SK-N-SH treated with all-trans-retinoic acid at 6 μM for 48 hours (cell line): ENCODE results near the gene ATRNL1.
A peak's percentile ranks its signal among the peaks of the same experiment; 100 is the strongest.

ENCODE experiments used
- ATAC-seq: fragments of 200-7000 bp; cut with Tn5 transposase; 3 replicates; pipeline ENCODE4 v1.9.1; 2020; ENCODE audit warnings: mild to moderate bottlenecking, moderate library complexity
- ARNTL ChIP-seq: fragments of 450-650 bp; formaldehyde crosslinking; IDR thresholded peaks from 2 replicates; pipeline ENCODE4 v1.5.0; 2020; ENCODE audit warnings: low read depth, mild to moderate bottlenecking, moderate library complexity, borderline replicate concordance
- BACH2 ChIP-seq: fragments of 250-450 bp; sonication (Bioruptor Pico); IDR thresholded peaks from 2 replicates; pipeline ENCODE4 v1.9.0; 2021; ENCODE audit warnings: mild to moderate bottlenecking, borderline replicate concordance
- CREB5 ChIP-seq: fragments of 250-450 bp; sonication (Bioruptor Pico); IDR thresholded peaks from 2 replicates; pipeline ENCODE4 v1.5.1; 2020; ENCODE audit warnings: low read depth, mild to moderate bottlenecking, moderate library complexity
- CSDC2 ChIP-seq: fragments of 250-450 bp; sonication (Bioruptor Pico); IDR thresholded peaks from 2 replicates; pipeline ENCODE4 v1.5.0; 2020; ENCODE audit warnings: mild to moderate bottlenecking, moderate library complexity
- ESRRG ChIP-seq: fragments of 250-450 bp; sonication (Bioruptor Pico); IDR thresholded peaks from 2 replicates; pipeline ENCODE4 v1.6.1; 2021; ENCODE audit warnings: mild to moderate bottlenecking
- GLIS3 ChIP-seq: fragments of 250-450 bp; sonication (Bioruptor Pico); IDR thresholded peaks from 2 replicates; pipeline ENCODE4 v1.5.0; 2020; ENCODE audit warnings: mild to moderate bottlenecking, moderate library complexity
- ISL1 ChIP-seq: fragments of 250-450 bp; sonication (Bioruptor Pico); IDR thresholded peaks from 2 replicates; pipeline ENCODE4 v2.1.2; 2022; ENCODE audit warnings: mild to moderate bottlenecking, moderate library complexity
- OSR1 ChIP-seq: fragments of 250-450 bp; sonication (Bioruptor Pico); IDR thresholded peaks from 2 replicates; pipeline ENCODE4 v1.8.0; 2022; ENCODE audit warnings: moderate library complexity, mild to moderate bottlenecking, inconsistent platforms
- POU6F1 ChIP-seq: fragments of 250-450 bp; sonication (Bioruptor Pico); IDR thresholded peaks from 2 replicates; pipeline ENCODE4 v1.8.0; 2021; ENCODE audit warnings: low read depth, mild to moderate bottlenecking, moderate library complexity, borderline replicate concordance
- PPARA ChIP-seq: fragments of 250-450 bp; sonication (Bioruptor Pico); IDR thresholded peaks from 2 replicates; pipeline ENCODE4 v1.5.0; 2020; ENCODE audit warnings: mild to moderate bottlenecking, borderline replicate concordance
- RARB ChIP-seq: fragments of 250-450 bp; sonication (Bioruptor Pico); IDR thresholded peaks from 2 replicates; pipeline ENCODE4 v1.8.0; 2021; ENCODE audit warnings: mild to moderate bottlenecking, moderate library complexity
- SNAI2 ChIP-seq: fragments of 250-450 bp; sonication (Bioruptor Pico); IDR thresholded peaks from 2 replicates; pipeline ENCODE4 v1.5.0; 2020; ENCODE audit warnings: mild to moderate bottlenecking, moderate library complexity
- TCF4 ChIP-seq: fragments of 250-450 bp; sonication (Bioruptor Pico); IDR thresholded peaks from 2 replicates; pipeline ENCODE4 v1.8.0; 2021; ENCODE audit warnings: mild to moderate bottlenecking, moderate library complexity, borderline replicate concordance
- TOX ChIP-seq: fragments of 250-450 bp; sonication (Bioruptor Pico); IDR thresholded peaks from 2 replicates; pipeline ENCODE4 v1.8.0; 2021; ENCODE audit warnings: mild to moderate bottlenecking, moderate library complexity, borderline replicate concordance
- TSHZ2 ChIP-seq: fragments of 250-450 bp; sonication (Bioruptor Pico); IDR thresholded peaks from 2 replicates; pipeline ENCODE4 v1.5.0; 2020; ENCODE audit warnings: mild to moderate bottlenecking, moderate library complexity
- ZFP3 ChIP-seq: fragments of 250-450 bp; sonication (Bioruptor Pico); IDR thresholded peaks from 2 replicates; pipeline ENCODE4 v1.5.0; 2020; ENCODE audit warnings: mild to moderate bottlenecking, moderate library complexity
- ZFP30 ChIP-seq: fragments of 450-650 bp; formaldehyde crosslinking; IDR thresholded peaks from 2 replicates; pipeline ENCODE4 v1.5.0; 2022; ENCODE audit warnings: mild to moderate bottlenecking, moderate library complexity
- ZNF565 ChIP-seq: fragments of 450-650 bp; formaldehyde crosslinking; conservative IDR thresholded peaks from 2 replicates; pipeline ENCODE4 v1.5.0; 2020; ENCODE audit warnings: low read depth, mild to moderate bottlenecking, moderate library complexity
- ZNF70 ChIP-seq: fragments of 450-650 bp; formaldehyde crosslinking; IDR thresholded peaks from 2 replicates; pipeline ENCODE4 v1.5.0; 2020; ENCODE audit warnings: mild to moderate bottlenecking, moderate library complexity
- ZNF8 ChIP-seq: fragments of 450-650 bp; formaldehyde crosslinking; IDR thresholded peaks from 2 replicates; pipeline ENCODE4 v1.5.0; 2020; ENCODE audit warnings: mild to moderate bottlenecking, moderate library complexity
- TF ChIP-seq, protein P1 (sequence below): fragments of 250-450 bp; sonication (Bioruptor Pico); IDR thresholded peaks from 2 replicates; pipeline ENCODE4 v1.8.0; 2020; ENCODE audit warnings: mild to moderate bottlenecking, moderate library complexity, borderline replicate concordance

Gene ATRNL1

GRCh38 chr10:115939101-115939854 is 846.1 kb downstream of the ATRNL1 start (continued):
- TF ChIP-seq TSHZ2 (no peak), ESRRG (CRISPR knock-in tag) (no peak), ISL1 (CRISPR knock-in tag) (peak; percentile 86), BACH2 (CRISPR knock-in tag) (no peak), RARB (CRISPR knock-in tag) (no peak), OSR1 (CRISPR knock-in tag) (no peak), ZFP3 (CRISPR knock-in tag) (0 out of 2 replicates have a peak, but pooled peaks have one; percentile 32)

DNA sequence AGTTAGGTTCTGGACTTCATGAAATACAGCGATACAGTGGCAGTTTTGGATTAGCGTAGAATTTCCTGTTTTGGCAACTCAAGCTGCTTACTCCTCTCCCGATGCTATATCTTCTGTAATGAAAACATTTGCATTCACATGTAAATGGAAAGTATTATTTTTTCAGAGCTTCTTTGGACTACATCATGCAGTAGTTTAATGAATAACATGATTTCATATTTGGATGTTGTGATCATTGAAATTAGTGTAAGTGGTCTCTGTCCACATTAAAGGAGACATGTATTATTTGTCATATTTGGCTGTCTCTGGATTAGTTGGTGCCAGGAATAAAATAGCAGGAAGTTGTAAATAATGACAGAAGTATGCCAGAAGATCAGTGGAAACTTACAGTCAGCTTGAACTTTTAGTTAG is 848.2 kb downstream of the ATRNL1 start:
- ATAC-seq = peak; percentile 32
- TF ChIP-seq TSHZ2 = no peak
- TF ChIP-seq ISL1 (CRISPR knock-in tag) = peak; percentile 66
- TF ChIP-seq ZFP3 (CRISPR knock-in tag) = no peak
- TF ChIP-seq OSR1 (CRISPR knock-in tag) = no peak
- no peak for TF ChIP-seq ZFP30
- TF ChIP-seq CREB5 = no peak
- TF ChIP-seq, protein P1, sequence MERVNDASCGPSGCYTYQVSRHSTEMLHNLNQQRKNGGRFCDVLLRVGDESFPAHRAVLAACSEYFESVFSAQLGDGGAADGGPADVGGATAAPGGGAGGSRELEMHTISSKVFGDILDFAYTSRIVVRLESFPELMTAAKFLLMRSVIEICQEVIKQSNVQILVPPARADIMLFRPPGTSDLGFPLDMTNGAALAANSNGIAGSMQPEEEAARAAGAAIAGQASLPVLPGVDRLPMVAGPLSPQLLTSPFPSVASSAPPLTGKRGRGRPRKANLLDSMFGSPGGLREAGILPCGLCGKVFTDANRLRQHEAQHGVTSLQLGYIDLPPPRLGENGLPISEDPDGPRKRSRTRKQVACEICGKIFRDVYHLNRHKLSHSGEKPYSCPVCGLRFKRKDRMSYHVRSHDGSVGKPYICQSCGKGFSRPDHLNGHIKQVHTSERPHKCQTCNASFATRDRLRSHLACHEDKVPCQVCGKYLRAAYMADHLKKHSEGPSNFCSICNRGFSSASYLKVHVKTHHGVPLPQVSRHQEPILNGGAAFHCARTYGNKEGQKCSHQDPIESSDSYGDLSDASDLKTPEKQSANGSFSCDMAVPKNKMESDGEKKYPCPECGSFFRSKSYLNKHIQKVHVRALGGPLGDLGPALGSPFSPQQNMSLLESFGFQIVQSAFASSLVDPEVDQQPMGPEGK (CRISPR knock-in tag) = no peak
- TF ChIP-seq ARNTL = no peak
- peak; percentile 79 for TF ChIP-seq ZNF70 (CRISPR knock-in tag)
- no peak for TF ChIP-seq ZNF565
- TF ChIP-seq BACH2 (CRISPR knock-in tag) = no peak
- TF ChIP-seq ESRRG (CRISPR knock-in tag) = no peak
- no peak for TF ChIP-seq RARB (CRISPR knock-in tag)
- TF ChIP-seq PPARA = no peak
- TF ChIP-seq ZNF8 (CRISPR knock-in tag) = no peak
- no peak for TF ChIP-seq POU6F1 (CRISPR knock-in tag)
- TF ChIP-seq CSDC2 (CRISPR knock-in tag) = no peak

GRCh38 chr10:115942101-115942500 is 848.9 kb downstream of the ATRNL1 start:
- TF ChIP-seq ZNF70 (CRISPR knock-in tag) (no peak), ISL1 (CRISPR knock-in tag) (peak; percentile 55), TSHZ2 (peak; percentile 58; the same call in 1 of the 2 replicates), CSDC2 (CRISPR knock-in tag) (no peak), TOX (CRISPR knock-in tag) (no peak), TCF4 (CRISPR knock-in tag) (peak; percentile 47; the same call in 1 of the 2 replicates), GLIS3 (CRISPR knock-in tag) (peak; percentile 68; the same call in 1 of the 2 replicates), SNAI2 (CRISPR knock-in tag) (peak; percentile 67; the same call in 1 of the 2 replicates), RARB (CRISPR knock-in tag) (no peak)
- ATAC-seq = no peak
